ENCODE results near the gene AP2S1. TPM values are rescaled to one million over a fixed set of nuclear protein-coding genes. Genes with fewer than 3 reads are reported as not detected.
"Not testable (repeated sequence)": the region's sequence is repeated elsewhere in the genome, so short reads cannot be mapped to it uniquely, and the experiment has no call there.

AP2S1 gene
- total RNA-seq, 1 donor from 2014 or later: 229 TPM

GRCh38 chr19:46824890-46825730 is 25.5 kb downstream of the AP2S1 start:
- Mint-ChIP-seq H3K4me3 (ENCODE audit: unreplicated experiment) (no peak overlapping the region), H3K27ac (ENCODE audit: unreplicated experiment) (no peak overlapping the region), H3K36me3 (ENCODE audit: unreplicated experiment) (no peaks in the 10 kb centered on the region), H3K27me3 (ENCODE audit: unreplicated experiment) (no peaks in the 10 kb centered on the region), H3K9me3 (ENCODE audit: unreplicated experiment) (no peaks in the 10 kb centered on the region), H3K4me1 (ENCODE audit: unreplicated experiment) (peaks cover 27% of the 10 kb centered on the region)
- DNase-seq (ENCODE audit: extremely low spot score, unreplicated experiment): no peak
- TF ChIP-seq CTCF (IDR thresholded peaks at IDR 0.05): no peak

- no peak for DNase-seq (ENCODE audit: extremely low spot score, unreplicated experiment)
- no peak overlapping the region for H3K4me3 Mint-ChIP-seq (ENCODE audit: unreplicated experiment)
- H3K27ac Mint-ChIP-seq (ENCODE audit: unreplicated experiment): no peak overlapping the region
- peaks cover 19% of the 10 kb centered on the region for H3K4me1 Mint-ChIP-seq (ENCODE audit: unreplicated experiment)
- no peaks in the 10 kb centered on the region for H3K36me3 Mint-ChIP-seq (ENCODE audit: unreplicated experiment)
- no peak for TF ChIP-seq CTCF (IDR thresholded peaks at IDR 0.05)
- H3K27me3 Mint-ChIP-seq (ENCODE audit: unreplicated experiment): no peaks in the 10 kb centered on the region
- no peaks in the 10 kb centered on the region for H3K9me3 Mint-ChIP-seq (ENCODE audit: unreplicated experiment)
Observed at GRCh38 chr19:46823049-46823448, 27.6 kb downstream of the AP2S1 start.

GRCh38 chr19:46822410-46822787 is 28.2 kb downstream of the AP2S1 start:
- not testable (repeated sequence) for H3K27me3 Mint-ChIP-seq (ENCODE audit: unreplicated experiment); H3K9me3 Mint-ChIP-seq (ENCODE audit: unreplicated experiment); H3K27ac Mint-ChIP-seq (ENCODE audit: unreplicated experiment); H3K4me3 Mint-ChIP-seq (ENCODE audit: unreplicated experiment); H3K36me3 Mint-ChIP-seq (ENCODE audit: unreplicated experiment); DNase-seq (ENCODE audit: extremely low spot score, unreplicated experiment)
- H3K4me1 Mint-ChIP-seq (ENCODE audit: unreplicated experiment): peaks cover 19% of the 10 kb centered on the region

GRCh38 chr19:46821512-46822409 is 28.9 kb downstream of the AP2S1 start:
- H3K27me3 Mint-ChIP-seq (ENCODE audit: unreplicated experiment): no peaks in the 10 kb centered on the region
- no peak overlapping the region for H3K27ac Mint-ChIP-seq (ENCODE audit: unreplicated experiment)

GRCh38 chr19:46818812-46819211 is 31.8 kb downstream of the AP2S1 start:
- H3K27me3 Mint-ChIP-seq (ENCODE audit: unreplicated experiment): no peaks in the 10 kb centered on the region
- DNase-seq (ENCODE audit: extremely low spot score, unreplicated experiment): no peak
- H3K36me3 Mint-ChIP-seq (ENCODE audit: unreplicated experiment): no peaks in the 10 kb centered on the region
- no peak overlapping the region for H3K4me3 Mint-ChIP-seq (ENCODE audit: unreplicated experiment)
- H3K27ac Mint-ChIP-seq (ENCODE audit: unreplicated experiment): no peak overlapping the region
- H3K9me3 Mint-ChIP-seq (ENCODE audit: unreplicated experiment): no peaks in the 10 kb centered on the region
- H3K4me1 Mint-ChIP-seq (ENCODE audit: unreplicated experiment): peaks cover 20% of the 10 kb centered on the region
- TF ChIP-seq CTCF (IDR thresholded peaks at IDR 0.05): no peak

More at GRCh38 chr19:46821512-46822409, 28.9 kb downstream of the AP2S1 start:
- Mint-ChIP-seq H3K36me3 (ENCODE audit: unreplicated experiment) (no peaks in the 10 kb centered on the region), H3K4me1 (ENCODE audit: unreplicated experiment) (peaks cover 18% of the 10 kb centered on the region), H3K9me3 (ENCODE audit: unreplicated experiment) (no peaks in the 10 kb centered on the region), H3K4me3 (ENCODE audit: unreplicated experiment) (no peak overlapping the region)
- DNase-seq (ENCODE audit: extremely low spot score, unreplicated experiment): no peak
- TF ChIP-seq CTCF (IDR thresholded peaks at IDR 0.05): no peak
